ENCODE data around the gene CD24.

DNA sequence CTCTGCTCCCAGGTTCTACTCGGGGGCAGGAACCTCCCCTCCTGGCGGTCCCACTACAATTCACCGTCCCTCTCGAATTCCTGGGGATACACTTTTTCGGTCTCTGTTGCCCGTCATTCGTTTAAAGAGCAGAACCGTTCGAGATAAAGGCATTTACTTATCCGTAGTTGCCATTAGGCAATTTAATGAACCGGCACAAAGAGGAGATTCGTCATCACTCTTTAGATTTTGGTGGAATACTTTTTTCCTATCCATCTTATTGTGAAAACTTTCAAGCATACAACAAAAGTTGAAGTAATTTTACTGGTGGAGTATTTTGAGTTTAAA is 1.2 kb upstream of the CD24 start:
- TF ChIP-seq, protein P1, sequence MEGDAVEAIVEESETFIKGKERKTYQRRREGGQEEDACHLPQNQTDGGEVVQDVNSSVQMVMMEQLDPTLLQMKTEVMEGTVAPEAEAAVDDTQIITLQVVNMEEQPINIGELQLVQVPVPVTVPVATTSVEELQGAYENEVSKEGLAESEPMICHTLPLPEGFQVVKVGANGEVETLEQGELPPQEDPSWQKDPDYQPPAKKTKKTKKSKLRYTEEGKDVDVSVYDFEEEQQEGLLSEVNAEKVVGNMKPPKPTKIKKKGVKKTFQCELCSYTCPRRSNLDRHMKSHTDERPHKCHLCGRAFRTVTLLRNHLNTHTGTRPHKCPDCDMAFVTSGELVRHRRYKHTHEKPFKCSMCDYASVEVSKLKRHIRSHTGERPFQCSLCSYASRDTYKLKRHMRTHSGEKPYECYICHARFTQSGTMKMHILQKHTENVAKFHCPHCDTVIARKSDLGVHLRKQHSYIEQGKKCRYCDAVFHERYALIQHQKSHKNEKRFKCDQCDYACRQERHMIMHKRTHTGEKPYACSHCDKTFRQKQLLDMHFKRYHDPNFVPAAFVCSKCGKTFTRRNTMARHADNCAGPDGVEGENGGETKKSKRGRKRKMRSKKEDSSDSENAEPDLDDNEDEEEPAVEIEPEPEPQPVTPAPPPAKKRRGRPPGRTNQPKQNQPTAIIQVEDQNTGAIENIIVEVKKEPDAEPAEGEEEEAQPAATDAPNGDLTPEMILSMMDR (IDR thresholded peaks at IDR 0.05), result no peak
- no peak for TF ChIP-seq POLR2A (IDR thresholded peaks at IDR 0.05)

All from right lobe of liver (tissue), 4 donors.